Liver (tissue), 9 donors: ENCODE measurements around the gene CABLES1. TPM values are rescaled to one million over a fixed set of nuclear protein-coding genes. Genes with fewer than 3 reads are reported as not detected.

ENCODE experiments used
- DNase-seq: peaks from one replicate; pipeline ENCODE4 v3.0.0-alpha.2; 2017; ENCODE audit warnings: low spot score
- H3K27ac ChIP-seq, 2 donors: one replicate each; pipeline ENCODE4 v1.7.0; 2013; ENCODE audit warnings: inconsistent platforms in 2 of 2, low read length in 2 of 2, control low read depth in 1 of 2, low read depth in 1 of 2, mild to moderate bottlenecking in 1 of 2
- H3K27me3 ChIP-seq, 4 donors: one replicate each; pipeline versions ENCODE4 v1.6.1 to v1.7.0; 2013; ENCODE audit warnings: low read length in 3 of 4, inconsistent platforms in 1 of 4, mild to moderate bottlenecking in 1 of 4, moderate library complexity in 1 of 4; ENCODE audit not compliant: control insufficient read depth in 4 of 4, insufficient read depth in 4 of 4
- H3K36me3 ChIP-seq, 4 donors: one replicate each; pipeline versions ENCODE4 v1.6.1 to v1.7.0; 2013; ENCODE audit warnings: low read length in 3 of 4, mild to moderate bottlenecking in 3 of 4, low read depth in 1 of 4, moderate library complexity in 1 of 4; ENCODE audit not compliant: control insufficient read depth in 4 of 4, insufficient read depth in 3 of 4
- H3K4me1 ChIP-seq, 4 donors: one replicate each; pipeline versions ENCODE4 v1.6.1 to v1.7.0; 2013; ENCODE audit warnings: low read length in 3 of 4, mild to moderate bottlenecking in 3 of 4, moderate library complexity in 1 of 4; ENCODE audit not compliant: control insufficient read depth in 4 of 4, insufficient read depth in 4 of 4
- H3K4me3 ChIP-seq, 3 donors: one replicate each; pipeline versions ENCODE4 v1.6.1 to v1.7.0; 2013; ENCODE audit warnings: low read length in 3 of 3, control low read depth in 1 of 3, low read depth in 1 of 3, mild to moderate bottlenecking in 1 of 3
- H3K9ac ChIP-seq, 2 donors: one replicate each; pipeline ENCODE4 v1.7.0; 2013; ENCODE audit warnings: low read length in 2 of 2, mild to moderate bottlenecking in 2 of 2, moderate library complexity in 2 of 2, control low read depth in 1 of 2, low read depth in 1 of 2
- H3K9me3 ChIP-seq, 4 donors: one replicate each; pipeline versions ENCODE4 v1.6.1 to v1.7.0; 2013; ENCODE audit warnings: low read length in 3 of 4; ENCODE audit not compliant: control insufficient read depth in 4 of 4
- EGR1 ChIP-seq, 2 donors: IDR thresholded peaks; 2 replicates each; pipeline ENCODE4 v1.6.1; 2016 to 2018; ENCODE audit warnings: antibody characterized with exemption in 2 of 2, low read depth in 2 of 2
- FOXA1 ChIP-seq: IDR thresholded peaks from 2 replicates; pipeline ENCODE4 v1.6.1; 2016; ENCODE audit warnings: antibody characterized with exemption
- FOXA2 ChIP-seq: IDR thresholded peaks from 2 replicates; pipeline ENCODE4 v1.6.1; 2016; ENCODE audit warnings: antibody characterized with exemption
- GABPA ChIP-seq, 2 donors: IDR thresholded peaks in 1 of 2; conservative IDR thresholded peaks in 1 of 2; 2 replicates each; pipeline ENCODE4 v1.6.1; 2016; ENCODE audit warnings: antibody characterized with exemption in 2 of 2, mild to moderate bottlenecking in 1 of 2, moderate library complexity in 1 of 2
- HNF4A ChIP-seq, 2 donors: conservative IDR thresholded peaks; 2 replicates each; pipeline ENCODE4 v1.6.1; 2016; ENCODE audit warnings: antibody characterized with exemption in 2 of 2, mild to moderate bottlenecking in 2 of 2
- HNF4G ChIP-seq: IDR thresholded peaks from 2 replicates; pipeline ENCODE4 v1.6.1; 2016; ENCODE audit warnings: antibody characterized with exemption
- JUND ChIP-seq, 2 donors: IDR thresholded peaks; 2 replicates each; pipeline ENCODE4 v1.6.1; 2016; ENCODE audit warnings: antibody characterized with exemption in 2 of 2
- NR2F2 ChIP-seq: IDR thresholded peaks from 2 replicates; pipeline ENCODE4 v1.6.1; 2016; ENCODE audit warnings: antibody characterized with exemption
- RAD21 ChIP-seq, 2 donors: IDR thresholded peaks; 2 replicates each; pipeline ENCODE4 v1.6.1; 2016; ENCODE audit warnings: antibody characterized with exemption in 2 of 2, mild to moderate bottlenecking in 2 of 2
- RXRA ChIP-seq, 2 donors: IDR thresholded peaks; 2 replicates each; pipeline ENCODE4 v1.6.1; 2017 to 2018; ENCODE audit warnings: antibody characterized with exemption in 2 of 2, mild to moderate bottlenecking in 1 of 2
- SP1 ChIP-seq: IDR thresholded peaks from 2 replicates; pipeline ENCODE4 v1.6.1; 2018; ENCODE audit warnings: antibody characterized with exemption, mild to moderate bottlenecking
- TAF1 ChIP-seq: conservative IDR thresholded peaks from 2 replicates; pipeline ENCODE4 v1.6.1; 2016; ENCODE audit warnings: antibody characterized with exemption, mild to moderate bottlenecking
- YY1 ChIP-seq: IDR thresholded peaks from 2 replicates; pipeline ENCODE4 v1.6.1; 2016; ENCODE audit warnings: antibody characterized with exemption, mild to moderate bottlenecking
- WGBS: extraction: QIAGEN DNeasy Blood & Tissue Kit; methylation state at CpG from one replicate; pipeline ENCODE4 v1.1.7; 2013; 5-methylcytosine and 5-hydroxymethylcytosine counted together
- polyA plus RNA-seq, 2 donors: library from polyadenylated mRNA; stranded (reverse) in 1 of 2; unstranded in 1 of 2; fragments of 200-250 nt in 1 of 2; fragments of >200 nt in 1 of 2; fragmentation: Nextera tagmentation in 1 of 2; extraction: Ambion mirVana in 1 of 2; gene quantifications; one replicate each; pipeline versions ENCODE4 v1.2.1 to v1.2.3, GENCODE V29; 2013 to 2015
- total RNA-seq, 2 donors: library from RNA; depleted of rRNA; stranded (reverse); fragments of >200 nt; gene quantifications; one replicate each; pipeline ENCODE4 v1.2.3, GENCODE V29; 2014
- TF ChIP-seq, protein P1 (sequence below): IDR thresholded peaks from 2 replicates; pipeline ENCODE4 v1.6.1; 2016; ENCODE audit warnings: antibody characterized with exemption
- TF ChIP-seq, protein P2 (sequence below): IDR thresholded peaks from 2 replicates; pipeline ENCODE4 v1.6.1; 2016; ENCODE audit warnings: antibody characterized with exemption
- TF ChIP-seq, protein P3 (sequence below): IDR thresholded peaks from 2 replicates; pipeline ENCODE4 v1.6.1; 2016; ENCODE audit warnings: antibody characterized with exemption
- donor health status: healthy.
- donor health status: healthy.
- donor health status: healthy.
- donor health status: healthy.
- donor health status: healthy.

Gene CABLES1
- total and polyA plus RNA-seq, 4 donors: 3.3 to 8.9 (median 4.5) TPM

- no peak for DNase-seq
- WGBS: 98% methylated on average over 10 of the region's 10 CpGs
- no peak overlapping the region for H3K4me3 ChIP-seq
- TF ChIP-seq FOXA2 (no peak), TAF1 (no peak), YY1 (no peak), SP1 (no peak), NR2F2 (no peak), EGR1 (IDR thresholded peaks at IDR 0.05; ENCODE audit: low read depth in 2 of 2) (no peak), HNF4A (conservative IDR thresholded peaks at IDR 0.05) (no peak)
- TF ChIP-seq, protein P1, sequence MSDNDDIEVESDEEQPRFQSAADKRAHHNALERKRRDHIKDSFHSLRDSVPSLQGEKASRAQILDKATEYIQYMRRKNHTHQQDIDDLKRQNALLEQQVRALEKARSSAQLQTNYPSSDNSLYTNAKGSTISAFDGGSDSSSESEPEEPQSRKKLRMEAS: no peak
- H3K9ac ChIP-seq: no peak overlapping the region
- H3K27ac ChIP-seq: no peak overlapping the region
- peaks cover 0 to 4% (median under 1%) of the 10 kb centered on the region in 4 donors for H3K4me1 ChIP-seq
- H3K9me3 ChIP-seq: peaks cover 0 to 2% (median 0%) of the 10 kb centered on the region in 4 donors
- H3K27me3 ChIP-seq: no peaks in the 10 kb centered on the region
- H3K36me3 ChIP-seq: peaks cover 0 to 2% (median under 1%) of the 10 kb centered on the region in 4 donors
Observed at GRCh38 chr18:23247331-23247730, 112.0 kb downstream of the CABLES1 start.

DNA sequence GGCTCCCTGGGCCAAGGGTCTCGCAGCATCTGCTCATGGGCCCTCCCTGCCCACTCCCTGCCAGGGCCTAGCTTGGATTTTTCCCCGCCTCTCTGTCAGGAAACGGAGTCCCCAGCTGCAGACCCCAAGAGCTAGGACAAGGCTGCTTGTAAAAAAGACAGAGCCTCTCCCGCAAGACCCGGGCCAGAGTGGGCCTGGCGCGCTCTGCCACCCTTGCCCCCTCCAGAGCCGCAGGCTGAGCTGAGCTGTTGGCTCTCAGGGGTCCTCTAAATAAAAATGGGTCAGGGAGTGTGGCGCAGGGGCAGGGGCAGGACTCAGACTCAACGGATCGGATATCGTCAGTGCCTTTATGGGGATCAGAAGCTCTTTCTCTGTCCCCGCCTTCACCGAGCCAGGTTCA is 112.6 kb downstream of the CABLES1 start:
- TF ChIP-seq FOXA1 (no peak), HNF4G (no peak), EGR1 (IDR thresholded peaks at IDR 0.05; ENCODE audit: low read depth in 2 of 2) (no peak), YY1 (no peak), GABPA (IDR thresholded peaks at IDR 0.05 in 1 of 2, conservative IDR thresholded peaks at IDR 0.05 in 1 of 2) (no peak), FOXA2 (no peak), RAD21 (IDR thresholded peaks at IDR 0.05) (no peak), RXRA (IDR thresholded peaks at IDR 0.05) (no peak), SP1 (no peak), NR2F2 (no peak), JUND (IDR thresholded peaks at IDR 0.05) (no peak)
- TF ChIP-seq, protein P2, sequence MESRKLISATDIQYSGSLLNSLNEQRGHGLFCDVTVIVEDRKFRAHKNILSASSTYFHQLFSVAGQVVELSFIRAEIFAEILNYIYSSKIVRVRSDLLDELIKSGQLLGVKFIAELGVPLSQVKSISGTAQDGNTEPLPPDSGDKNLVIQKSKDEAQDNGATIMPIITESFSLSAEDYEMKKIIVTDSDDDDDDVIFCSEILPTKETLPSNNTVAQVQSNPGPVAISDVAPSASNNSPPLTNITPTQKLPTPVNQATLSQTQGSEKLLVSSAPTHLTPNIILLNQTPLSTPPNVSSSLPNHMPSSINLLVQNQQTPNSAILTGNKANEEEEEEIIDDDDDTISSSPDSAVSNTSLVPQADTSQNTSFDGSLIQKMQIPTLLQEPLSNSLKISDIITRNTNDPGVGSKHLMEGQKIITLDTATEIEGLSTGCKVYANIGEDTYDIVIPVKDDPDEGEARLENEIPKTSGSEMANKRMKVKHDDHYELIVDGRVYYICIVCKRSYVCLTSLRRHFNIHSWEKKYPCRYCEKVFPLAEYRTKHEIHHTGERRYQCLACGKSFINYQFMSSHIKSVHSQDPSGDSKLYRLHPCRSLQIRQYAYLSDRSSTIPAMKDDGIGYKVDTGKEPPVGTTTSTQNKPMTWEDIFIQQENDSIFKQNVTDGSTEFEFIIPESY: no peak
- TF ChIP-seq, protein P1: no peak
- TF ChIP-seq, protein P3, sequence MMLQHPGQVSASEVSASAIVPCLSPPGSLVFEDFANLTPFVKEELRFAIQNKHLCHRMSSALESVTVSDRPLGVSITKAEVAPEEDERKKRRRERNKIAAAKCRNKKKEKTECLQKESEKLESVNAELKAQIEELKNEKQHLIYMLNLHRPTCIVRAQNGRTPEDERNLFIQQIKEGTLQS: no peak
- H3K9ac ChIP-seq: no peak overlapping the region
- H3K9me3 ChIP-seq: peaks cover 0 to 2% (median 0%) of the 10 kb centered on the region in 4 donors
- peaks cover 0 to 4% (median 2%) of the 10 kb centered on the region in 4 donors for H3K36me3 ChIP-seq
- no peak overlapping the region for H3K4me3 ChIP-seq
- H3K4me1 ChIP-seq: no peaks in the 10 kb centered on the region
- DNase-seq: no peak
- H3K27me3 ChIP-seq: no peaks in the 10 kb centered on the region
- 97% methylated on average over 14 of the region's 14 CpGs for WGBS
- H3K27ac ChIP-seq: no peak overlapping the region

GRCh38 chr18:23248826-23249225 is 113.5 kb downstream of the CABLES1 start:
- H3K27me3 ChIP-seq: no peaks in the 10 kb centered on the region
- TF ChIP-seq SP1: no peak
- no peak for DNase-seq
- H3K27ac ChIP-seq: no peak overlapping the region
- peaks cover 0 to 2% (median 0%) of the 10 kb centered on the region in 4 donors for H3K9me3 ChIP-seq
- no peaks in the 10 kb centered on the region for H3K4me1 ChIP-seq
- WGBS: 99% methylated on average over 2 of the region's 2 CpGs
- no peak overlapping the region for H3K9ac ChIP-seq
- H3K4me3 ChIP-seq: no peak overlapping the region
- H3K36me3 ChIP-seq: peaks cover 0 to 11% (median 6%) of the 10 kb centered on the region in 4 donors
